ENCODE measurements around the gene ABHD2. TPM values are rescaled to one million over a fixed set of nuclear protein-coding genes. Genes with fewer than 3 reads are reported as not detected.

The ABHD2 gene
- total and polyA plus RNA-seq, 2 donors (not counting 1 experiment from before 2014, with no cell fraction given) = 39.5 to 84.9 TPM

GRCh38 chr15:89167267-89168176 is 79.3 kb downstream of the ABHD2 start:
- no peak overlapping the region for H3K9ac ChIP-seq (ENCODE audit: insufficient read depth, low read length)

DNA sequence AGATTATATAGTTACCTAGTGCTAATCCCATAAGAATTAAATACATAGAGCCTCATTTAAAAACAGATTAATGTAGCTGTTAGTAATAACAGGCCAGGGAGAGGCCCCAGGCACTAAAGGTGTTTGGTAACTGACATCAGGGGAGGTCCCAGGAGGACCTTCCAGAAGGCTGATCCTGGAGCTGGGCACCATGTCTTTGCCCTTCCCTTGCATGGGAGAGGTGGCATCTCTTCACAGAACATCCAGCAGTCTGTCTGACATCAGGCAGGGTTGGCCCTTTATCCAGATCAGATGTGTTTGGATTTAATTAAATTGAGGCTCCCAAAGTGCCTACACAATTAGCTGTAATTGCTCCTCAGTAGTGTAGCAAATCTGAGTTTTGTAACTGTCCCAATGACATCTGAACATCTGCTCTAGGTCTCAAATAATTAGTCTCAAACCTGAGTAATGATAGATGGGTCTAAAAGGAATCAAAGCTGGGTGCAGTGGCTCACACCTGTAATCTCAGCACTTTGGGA is 80.1 kb downstream of the ABHD2 start:
- H2AFZ ChIP-seq (ENCODE audit: low read length) = no peak overlapping the region
- no peak for DNase-seq (ENCODE audit: low read depth in 2 of 2)
- no peak overlapping the region for H3K4me3 ChIP-seq (replicated peaks in 1 of 4; ENCODE audit: control extremely low read depth in 1 of 4, insufficient read depth in 1 of 4, low read depth in 3 of 4, low read length in 4 of 4)
- H3K4me1 ChIP-seq (ENCODE audit: control insufficient read depth, extremely low read depth, insufficient read depth, low read length) = peaks cover 5% of the 10 kb centered on the region
- no peaks in the 10 kb centered on the region for H3K79me2 ChIP-seq (ENCODE audit: control insufficient read depth, insufficient read depth, low read length)
- no peak overlapping the region for H3K27ac ChIP-seq (ENCODE audit: insufficient read depth, low read length)
- no peaks in the 10 kb centered on the region for H4K20me1 ChIP-seq (ENCODE audit: control insufficient read depth, extremely low read depth, insufficient read depth, low read length)
- no peaks in the 10 kb centered on the region for H3K9me3 ChIP-seq (ENCODE audit: control insufficient read depth, insufficient read depth, low read depth, low read length)
- H3K9ac ChIP-seq (ENCODE audit: insufficient read depth, low read length) = no peak overlapping the region
- no peaks in the 10 kb centered on the region for H3K36me3 ChIP-seq (ENCODE audit: control insufficient read depth, insufficient read depth, low read length)
- no peaks in the 10 kb centered on the region for H3K27me3 ChIP-seq (ENCODE audit: control insufficient read depth, insufficient read depth, low read length)
- no peak overlapping the region for H3K4me2 ChIP-seq (ENCODE audit: extremely low read depth, insufficient read depth, low read length)
- TF ChIP-seq, protein P1, sequence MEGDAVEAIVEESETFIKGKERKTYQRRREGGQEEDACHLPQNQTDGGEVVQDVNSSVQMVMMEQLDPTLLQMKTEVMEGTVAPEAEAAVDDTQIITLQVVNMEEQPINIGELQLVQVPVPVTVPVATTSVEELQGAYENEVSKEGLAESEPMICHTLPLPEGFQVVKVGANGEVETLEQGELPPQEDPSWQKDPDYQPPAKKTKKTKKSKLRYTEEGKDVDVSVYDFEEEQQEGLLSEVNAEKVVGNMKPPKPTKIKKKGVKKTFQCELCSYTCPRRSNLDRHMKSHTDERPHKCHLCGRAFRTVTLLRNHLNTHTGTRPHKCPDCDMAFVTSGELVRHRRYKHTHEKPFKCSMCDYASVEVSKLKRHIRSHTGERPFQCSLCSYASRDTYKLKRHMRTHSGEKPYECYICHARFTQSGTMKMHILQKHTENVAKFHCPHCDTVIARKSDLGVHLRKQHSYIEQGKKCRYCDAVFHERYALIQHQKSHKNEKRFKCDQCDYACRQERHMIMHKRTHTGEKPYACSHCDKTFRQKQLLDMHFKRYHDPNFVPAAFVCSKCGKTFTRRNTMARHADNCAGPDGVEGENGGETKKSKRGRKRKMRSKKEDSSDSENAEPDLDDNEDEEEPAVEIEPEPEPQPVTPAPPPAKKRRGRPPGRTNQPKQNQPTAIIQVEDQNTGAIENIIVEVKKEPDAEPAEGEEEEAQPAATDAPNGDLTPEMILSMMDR (conservative IDR thresholded peaks at IDR 0.05 in 1 of 2, IDR thresholded peaks at IDR 0.05 in 1 of 2; ENCODE audit: low read depth in 1 of 2, low read length in 2 of 2) = no peak
- no peak for TF ChIP-seq EZH2 (IDR thresholded peaks at IDR 0.05; ENCODE audit: low read length, missing control alignments)

More at GRCh38 chr15:89167267-89168176, 79.3 kb downstream of the ABHD2 start:
- H2AFZ ChIP-seq (ENCODE audit: low read length) = no peak overlapping the region
- no peaks in the 10 kb centered on the region for H3K79me2 ChIP-seq (ENCODE audit: control insufficient read depth, insufficient read depth, low read length)
- H3K27ac ChIP-seq (ENCODE audit: insufficient read depth, low read length) = no peak overlapping the region
- H3K9me3 ChIP-seq (ENCODE audit: control insufficient read depth, insufficient read depth, low read depth, low read length) = no peaks in the 10 kb centered on the region
- no peaks in the 10 kb centered on the region for H4K20me1 ChIP-seq (ENCODE audit: control insufficient read depth, extremely low read depth, insufficient read depth, low read length)
- no peak overlapping the region for H3K4me3 ChIP-seq (replicated peaks in 1 of 4; ENCODE audit: control extremely low read depth in 1 of 4, insufficient read depth in 1 of 4, low read depth in 3 of 4, low read length in 4 of 4)
- TF ChIP-seq EZH2 (IDR thresholded peaks at IDR 0.05; ENCODE audit: low read length, missing control alignments) = no peak
- TF ChIP-seq, protein P1 (conservative IDR thresholded peaks at IDR 0.05 in 1 of 2, IDR thresholded peaks at IDR 0.05 in 1 of 2; ENCODE audit: low read depth in 1 of 2, low read length in 2 of 2) = no peak
- H3K36me3 ChIP-seq (ENCODE audit: control insufficient read depth, insufficient read depth, low read length) = no peaks in the 10 kb centered on the region
- peak; percentile 32 to 94 for DNase-seq (ENCODE audit: low read depth in 2 of 2)
- H3K4me2 ChIP-seq (ENCODE audit: extremely low read depth, insufficient read depth, low read length) = no peak overlapping the region
- H3K4me1 ChIP-seq (ENCODE audit: control insufficient read depth, extremely low read depth, insufficient read depth, low read length) = peaks cover 5% of the 10 kb centered on the region
- no peaks in the 10 kb centered on the region for H3K27me3 ChIP-seq (ENCODE audit: control insufficient read depth, insufficient read depth, low read length)

GRCh38 chr15:89170364-89170763 is 82.1 kb downstream of the ABHD2 start:
- Histone ChIP-seq H3K27ac (ENCODE audit: insufficient read depth, low read length) (no peak overlapping the region), H3K4me1 (ENCODE audit: control insufficient read depth, extremely low read depth, insufficient read depth, low read length) (peaks cover 4% of the 10 kb centered on the region), H3K4me2 (ENCODE audit: extremely low read depth, insufficient read depth, low read length) (no peak overlapping the region), H2AFZ (ENCODE audit: low read length) (no peak overlapping the region), H4K20me1 (ENCODE audit: control insufficient read depth, extremely low read depth, insufficient read depth, low read length) (no peaks in the 10 kb centered on the region), H3K9ac (ENCODE audit: insufficient read depth, low read length) (no peak overlapping the region), H3K36me3 (ENCODE audit: control insufficient read depth, insufficient read depth, low read length) (no peaks in the 10 kb centered on the region), H3K4me3 (replicated peaks in 1 of 4; ENCODE audit: control extremely low read depth in 1 of 4, insufficient read depth in 1 of 4, low read depth in 3 of 4, low read length in 4 of 4) (no peak overlapping the region), H3K9me3 (ENCODE audit: control insufficient read depth, insufficient read depth, low read depth, low read length) (no peaks in the 10 kb centered on the region), H3K27me3 (ENCODE audit: control insufficient read depth, insufficient read depth, low read length) (no peaks in the 10 kb centered on the region), H3K79me2 (ENCODE audit: control insufficient read depth, insufficient read depth, low read length) (no peaks in the 10 kb centered on the region)
- DNase-seq (ENCODE audit: low read depth in 2 of 2) = peak in 1 of 2 donors; percentile 45
- TF ChIP-seq, protein P1 (conservative IDR thresholded peaks at IDR 0.05 in 1 of 2, IDR thresholded peaks at IDR 0.05 in 1 of 2; ENCODE audit: low read depth in 1 of 2, low read length in 2 of 2) = no peak
- no peak for TF ChIP-seq EZH2 (IDR thresholded peaks at IDR 0.05; ENCODE audit: low read length, missing control alignments)

All from fibroblast of lung (primary cell).